Tibial nerve (tissue), 4 donors: ENCODE results near the gene NOL4L. TPM values are rescaled to one million over a fixed set of nuclear protein-coding genes. Genes with fewer than 3 reads are reported as not detected.

Experiments
- DNase-seq, 2 donors: peaks; one replicate each; pipeline ENCODE4 v3.0.0-alpha.2; 2019; ENCODE audit warnings: low spot score in 2 of 2
- H3K27ac ChIP-seq, 4 donors: fragments of 200-600 bp; sonication (generic) in 3 of 4; one replicate each; pipeline ENCODE4 v1.5.1; 2017 to 2019; ENCODE audit warnings: mild to moderate bottlenecking in 1 of 4
- H3K27me3 ChIP-seq, 2 donors: fragments of 200-600 bp; sonication (generic) in 1 of 2; one replicate each; pipeline versions ENCODE4 v1.5.1 to v1.6.0; 2017 to 2019
- H3K36me3 ChIP-seq, 3 donors: fragments of 200-600 bp; sonication (generic); one replicate each; pipeline ENCODE4 v1.5.1; 2018 to 2019
- H3K4me1 ChIP-seq, 4 donors: fragments of 200-600 bp; sonication (generic) in 3 of 4; one replicate each; pipeline ENCODE4 v1.5.1; 2017 to 2019
- H3K4me3 ChIP-seq, 4 donors: fragments of 200-600 bp; sonication (generic) in 3 of 4; one replicate each; pipeline ENCODE4 v1.5.1; 2017 to 2019; ENCODE audit warnings: mild to moderate bottlenecking in 1 of 4, moderate library complexity in 1 of 4
- H3K9me3 ChIP-seq, 4 donors: fragments of 200-600 bp; sonication (generic) in 3 of 4; one replicate each; pipeline ENCODE4 v1.5.1; 2017 to 2019
- CTCF ChIP-seq, 5 experiments: fragments of 200-600 bp in 3 of 5; fragments of 450-650 bp in 2 of 5; sonication (generic) in 3 of 5; IDR thresholded peaks; one replicate each; pipeline ENCODE4 v1.5.1; 2016 to 2019; ENCODE audit warnings: antibody characterized with exemption in 5 of 5, mild to moderate bottlenecking in 3 of 5, moderate library complexity in 2 of 5
- EP300 ChIP-seq, 2 donors: sonication (generic); formaldehyde crosslinking; IDR thresholded peaks; one replicate each; pipeline ENCODE4 v1.6.1; 2017; ENCODE audit warnings: antibody characterized with exemption in 2 of 2, mild to moderate bottlenecking in 1 of 2
- POLR2A ChIP-seq, 2 donors: fragments of 450-650 bp; IDR thresholded peaks; one replicate each; pipeline ENCODE4 v1.6.1; 2017; ENCODE audit warnings: antibody characterized with exemption in 2 of 2, mild to moderate bottlenecking in 2 of 2, moderate library complexity in 2 of 2
- WGBS, 2 donors: methylation state at CpG; one replicate each; pipeline ENCODE4 v1.1.5; 2018; 5-methylcytosine and 5-hydroxymethylcytosine counted together
- total RNA-seq, 4 donors: library from RNA; depleted of rRNA; stranded (reverse); fragments of >200 nt; gene quantifications; one replicate each; pipeline ENCODE4 v1.1.0, GENCODE V29; 2016

The NOL4L gene
- total RNA-seq, 4 donors from 2014 or later = 11.5 to 22.3 (median 19.9) TPM

GRCh38 chr20:32610472-32611218, 25.5 kb upstream of the NOL4L start:
- TF ChIP-seq POLR2A (IDR thresholded peaks at IDR 0.05) (no peak), EP300 (IDR thresholded peaks at IDR 0.05) (no peak), CTCF (IDR thresholded peaks at IDR 0.05) (no peak)
- 59 to 75% methylated on average over 12 to 17 of the region's 17 CpGs for WGBS, 2 donors

DNA sequence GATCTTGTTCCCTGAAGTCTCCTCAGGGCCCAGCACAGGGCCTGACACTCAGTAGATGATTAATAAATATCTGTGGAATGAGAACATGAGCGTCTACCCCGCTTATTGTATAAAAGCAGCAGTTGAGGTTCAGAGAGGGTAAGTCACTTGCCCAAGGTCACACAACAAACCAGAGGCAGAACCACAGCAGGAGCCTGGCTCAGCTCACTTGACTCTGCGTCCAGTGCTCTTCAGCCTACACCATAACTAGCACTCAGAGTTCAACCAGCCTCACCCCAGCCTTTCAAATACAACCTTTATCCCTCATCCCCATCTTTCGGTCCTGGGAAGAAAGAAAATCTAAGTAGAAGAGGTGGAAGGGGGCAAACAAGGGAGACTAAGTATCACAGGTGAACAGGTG, 24.9 kb upstream of the NOL4L start:
- Histone ChIP-seq H3K4me1 (no peaks in the 10 kb centered on the region), H3K4me3 (no peak overlapping the region), H3K9me3 (no peaks in the 10 kb centered on the region), H3K36me3 (no peaks in the 10 kb centered on the region), H3K27me3 (peaks cover 0 to 12% of the 10 kb centered on the region in 2 donors), H3K27ac (no peak overlapping the region)
- no peak for DNase-seq
- no peak for TF ChIP-seq CTCF (IDR thresholded peaks at IDR 0.05)
- TF ChIP-seq EP300 (IDR thresholded peaks at IDR 0.05) = no peak
- no peak for TF ChIP-seq POLR2A (IDR thresholded peaks at IDR 0.05)
- WGBS, 2 donors = 91 to 95% methylated on average over 4 of the region's 4 CpGs

More at GRCh38 chr20:32610472-32611218, 25.5 kb upstream of the NOL4L start:
- no peaks in the 10 kb centered on the region for H3K4me1 ChIP-seq
- H3K9me3 ChIP-seq = no peaks in the 10 kb centered on the region
- no peak overlapping the region for H3K4me3 ChIP-seq
- peaks cover 0 to 12% of the 10 kb centered on the region in 2 donors for H3K27me3 ChIP-seq
- no peak for DNase-seq
- no peak overlapping the region for H3K27ac ChIP-seq
- no peaks in the 10 kb centered on the region for H3K36me3 ChIP-seq

GRCh38 chr20:32609111-32609773, 24.1 kb upstream of the NOL4L start:
- 87 to 89% methylated on average over 12 to 14 of the region's 14 CpGs for WGBS, 2 donors
- peaks cover 0 to 12% of the 10 kb centered on the region in 2 donors for H3K27me3 ChIP-seq
- no peak for DNase-seq
- no peak overlapping the region for H3K4me3 ChIP-seq
- no peaks in the 10 kb centered on the region for H3K36me3 ChIP-seq
- H3K9me3 ChIP-seq = no peaks in the 10 kb centered on the region
- no peak overlapping the region for H3K27ac ChIP-seq
- TF ChIP-seq EP300 (IDR thresholded peaks at IDR 0.05) (no peak), POLR2A (IDR thresholded peaks at IDR 0.05) (no peak)
- no peaks in the 10 kb centered on the region for H3K4me1 ChIP-seq

DNA sequence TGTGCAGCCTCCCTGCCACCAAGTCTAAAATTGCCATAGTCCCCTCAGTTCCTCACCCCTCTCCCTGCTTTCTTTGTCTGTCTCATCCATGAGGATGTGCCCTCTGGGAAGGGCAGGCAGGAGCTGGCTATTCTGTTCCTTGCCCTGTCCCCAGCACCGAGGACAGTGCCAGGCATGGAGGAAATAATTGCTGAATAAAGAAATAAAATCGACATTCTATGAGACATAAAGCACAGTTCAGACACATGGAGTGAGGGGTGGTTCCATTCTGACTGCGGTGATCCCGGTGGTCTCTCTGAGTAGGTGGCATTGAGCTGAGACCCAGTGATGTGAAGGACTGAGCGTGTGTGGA, 23.5 kb upstream of the NOL4L start:
- Histone ChIP-seq H3K27me3 (peaks cover 0 to 12% of the 10 kb centered on the region in 2 donors), H3K4me1 (no peaks in the 10 kb centered on the region), H3K9me3 (no peaks in the 10 kb centered on the region), H3K36me3 (no peaks in the 10 kb centered on the region), H3K4me3 (no peak overlapping the region), H3K27ac (no peak overlapping the region)
- 72 to 77% methylated on average over 5 of the region's 5 CpGs for WGBS, 2 donors
- no peak for DNase-seq
- TF ChIP-seq POLR2A (IDR thresholded peaks at IDR 0.05) (no peak), EP300 (IDR thresholded peaks at IDR 0.05) (no peak), CTCF (IDR thresholded peaks at IDR 0.05) (no peak)

DNA sequence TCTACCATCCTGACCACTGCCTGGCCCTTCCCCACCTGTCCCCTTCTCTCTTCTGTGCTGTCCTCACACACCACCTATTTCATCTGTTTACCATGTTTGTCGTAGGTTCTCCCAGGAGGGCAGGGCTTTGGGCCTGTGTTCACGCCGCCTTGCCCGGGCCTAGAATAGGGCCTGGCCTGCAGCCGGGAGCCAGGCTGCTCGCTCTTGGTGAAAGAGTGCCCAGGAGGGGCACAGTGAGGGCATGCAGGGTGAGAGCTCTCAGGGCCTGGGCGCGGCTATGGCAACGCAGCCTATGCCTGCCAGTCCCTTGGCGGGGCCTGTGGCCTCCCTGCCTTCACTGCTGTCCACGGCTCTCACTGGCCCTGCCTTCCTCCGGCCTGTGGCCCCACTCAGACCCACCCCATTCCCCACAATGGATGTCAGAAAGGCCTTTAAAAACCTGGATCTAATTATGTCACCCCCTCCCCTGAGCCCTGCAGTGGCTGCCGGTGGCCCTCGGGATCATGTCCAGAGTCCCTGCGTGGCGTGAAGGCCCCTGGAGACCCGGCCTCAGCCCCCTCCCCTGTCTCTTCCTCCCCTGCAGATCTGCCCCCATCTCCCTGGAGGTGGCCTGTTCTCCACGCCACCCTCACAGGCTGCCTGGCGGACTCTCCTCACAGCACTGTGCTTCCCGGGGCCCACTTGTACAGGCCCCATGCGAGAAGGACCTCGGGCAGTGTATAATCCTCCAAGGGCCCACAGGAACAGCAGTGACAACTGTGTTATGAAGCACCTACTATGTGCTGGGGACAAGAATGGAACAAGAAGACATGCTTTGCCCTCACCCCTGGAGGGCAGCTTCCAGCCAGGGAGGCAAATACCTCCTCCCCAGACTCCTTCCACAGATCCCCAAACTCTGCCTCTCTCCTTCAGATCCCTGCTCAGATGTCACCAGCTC, 22.9 kb upstream of the NOL4L start:
- WGBS, 2 donors = 82 to 85% methylated on average over 21 to 22 of the region's 22 CpGs
- Histone ChIP-seq H3K4me1 (peaks cover 0 to under 1% (median 0%) of the 10 kb centered on the region in 4 donors), H3K27ac (no peak overlapping the region)

More for the DNA sequence above, 22.9 kb upstream of the NOL4L start:
- DNase-seq = no peak
- Histone ChIP-seq H3K4me3 (no peak overlapping the region), H3K9me3 (no peaks in the 10 kb centered on the region), H3K36me3 (no peaks in the 10 kb centered on the region), H3K27me3 (peaks cover 0 to 12% of the 10 kb centered on the region in 2 donors)
- no peak for TF ChIP-seq EP300 (IDR thresholded peaks at IDR 0.05)
- TF ChIP-seq CTCF (IDR thresholded peaks at IDR 0.05) = no peak
- no peak for TF ChIP-seq POLR2A (IDR thresholded peaks at IDR 0.05)
